Right ventricle myocardium superior (tissue), 1 donor: ENCODE data around the gene GATA2. TPM values are rescaled to one million over a fixed set of nuclear protein-coding genes. Genes with fewer than 3 reads are reported as not detected.

ENCODE experiments used
- ATAC-seq: fragments of 200-7000 bp; cut with Tn5 transposase; one replicate; pipeline ENCODE4 v1.9.1; 2020; ENCODE audit warnings: mild to moderate bottlenecking; ENCODE audit not compliant: poor library complexity
- DNase-seq: peaks from one replicate; pipeline ENCODE4 v3.0.0-alpha.2; 2020
- intact Hi-C: fragments of 100-400 bp; cut with DNase I; formaldehyde crosslinking; loops from one replicate; pipeline ENCODE4 v1.11.2; 2022
- total RNA-seq: library from RNA; stranded (reverse); fragmentation: NEBNext Ultra II Directional; extraction: Animal tissue kit (Norgen Biotek cat#: 25700); gene quantifications from one replicate; pipeline ENCODE4 v1.2.1, GENCODE V29; 2021
- donor health status: DM: no; HTN: yes; CAD: no; lungs with severe emphysema.

Gene GATA2
- total RNA-seq, 1 donor from 2014 or later: 8.3 TPM

- DNase-seq (no peak), ATAC-seq (no peak)
- intact Hi-C loops: no loop called here
Observed at GRCh38 chr3:128430731-128431130, 62.3 kb downstream of the GATA2 start.

GRCh38 chr3:128430301-128430700 is 62.7 kb downstream of the GATA2 start:
- ATAC-seq: no peak
- intact Hi-C loops: no loop called here
- DNase-seq: no peak

- DNase-seq (no peak), ATAC-seq (no peak)
- intact Hi-C loops: loop anchor here (5.0 kb wide), 2 partner anchors 68 to 178 kb away; no protein-coding TSS in a partner anchor
Observed at GRCh38 chr3:128429751-128430150, 63.2 kb downstream of the GATA2 start.

Other genes starting within 250 kb of the GATA2 start
- not detected for gene DNAJB8, start 26.3 kb downstream of the GATA2 start, total RNA-seq
- gene RPN1, start 157.6 kb upstream of the GATA2 start, total RNA-seq: 96.8 TPM
- 240 TPM for gene RAB7A, start 233.0 kb upstream of the GATA2 start, total RNA-seq